CD4-positive, alpha-beta T cell (primary cell): ENCODE results near the gene ANXA4. TPM values are rescaled to one million over a fixed set of nuclear protein-coding genes. Genes with fewer than 3 reads are reported as not detected.

Experiments
- ATAC-seq: fragments of 200-7000 bp; cut with Tn5 transposase; one replicate; pipeline ENCODE4 v1.10.0; 2022; ENCODE audit warnings: mild to moderate bottlenecking; ENCODE audit not compliant: poor library complexity
- CTCF ChIA-PET: fragments of 350-600 bp; sonication (Branson Sonifier 250); formaldehyde crosslinking; loops from one replicate; lab custom pipeline; 2021; ENCODE audit warnings: antibody characterized with exemption, inconsistent platforms; lab: Charles Lee
- POLR2A ChIA-PET: fragments of 350-600 bp; sonication (Branson Sonifier 250); formaldehyde crosslinking; loops from one replicate; lab custom pipeline; 2021; ENCODE audit warnings: antibody characterized with exemption, inconsistent platforms; lab: Charles Lee
- DNase-seq, 14 experiments: peaks; one replicate each; pipeline ENCODE4 v3.0.0-alpha.2; 2013 to 2020; ENCODE audit warnings: mixed read lengths in 2 of 14
- H3K27ac ChIP-seq, 2 donors: one replicate each; pipeline versions ENCODE4 v1.5.1 to v1.7.0; 2013; ENCODE audit warnings: low read length in 2 of 2, low read depth in 1 of 2, mild to moderate bottlenecking in 1 of 2
- H3K27me3 ChIP-seq, 2 experiments: 1 replicate in 1 of 2; 2 replicates in 1 of 2; pipeline versions ENCODE4 v1.6.1 to v1.7.0; 2013; ENCODE audit warnings: low read length in 2 of 2, control low read depth in 1 of 2, mild to moderate bottlenecking in 1 of 2, moderate library complexity in 1 of 2; ENCODE audit not compliant: insufficient read depth in 2 of 2, control insufficient read depth in 1 of 2
- H3K36me3 ChIP-seq: one replicate; pipeline ENCODE4 v1.6.1; 2013; ENCODE audit warnings: low read length, control low read depth; ENCODE audit not compliant: insufficient read depth
- H3K4me1 ChIP-seq: one replicate; pipeline ENCODE4 v1.6.1; 2013; ENCODE audit warnings: low read length, control low read depth; ENCODE audit not compliant: insufficient read depth
- H3K4me3 ChIP-seq: one replicate; pipeline ENCODE4 v1.5.1; 2013; ENCODE audit warnings: mild to moderate bottlenecking, low read length, moderate library complexity
- H3K9me3 ChIP-seq, 2 experiments: 1 replicate in 1 of 2; 2 replicates in 1 of 2; pipeline versions ENCODE4 v1.6.1 to v1.7.0; 2013; ENCODE audit warnings: low read length in 2 of 2, mild to moderate bottlenecking in 2 of 2, control low read depth in 1 of 2, moderate library complexity in 1 of 2; ENCODE audit not compliant: control insufficient read depth in 1 of 2, insufficient read depth in 1 of 2
- H3K27ac Mint-ChIP-seq: one replicate; pipeline ENCODE4 v1.8.0; 2020; ENCODE audit warnings: mixed read lengths
- H3K27me3 Mint-ChIP-seq: one replicate; pipeline ENCODE4 v1.8.0; 2021; ENCODE audit warnings: mixed read lengths
- H3K36me3 Mint-ChIP-seq: one replicate; pipeline ENCODE4 v1.8.0; 2021; ENCODE audit warnings: low read depth, mixed read lengths
- H3K4me1 Mint-ChIP-seq: one replicate; pipeline ENCODE4 v1.8.0; 2021; ENCODE audit warnings: low read depth, mixed read lengths
- H3K4me3 Mint-ChIP-seq: one replicate; pipeline ENCODE4 v1.8.0; 2020; ENCODE audit warnings: mild to moderate bottlenecking, mixed read lengths
- H3K9me3 Mint-ChIP-seq: one replicate; pipeline ENCODE4 v1.8.0; 2020; ENCODE audit warnings: mixed read lengths
- CTCF ChIP-seq: fragments of 200-600 bp; IDR thresholded peaks from one replicate; pipeline ENCODE4 v1.8.0; 2022; ENCODE audit warnings: antibody characterized with exemption, mild to moderate bottlenecking
- intact Hi-C, 2 experiments: fragments of 100-400 bp; cut with DNase I in 1 of 2; cut with micrococcal nuclease in 1 of 2; formaldehyde crosslinking; loops; one replicate each; pipeline versions ENCODE4 v1.15.1 to v1.9.0; 2023 to 2025; cut with DNase I, micrococcal nuclease
- total RNA-seq, 174 experiments: library from RNA in 2 of 174; stranded (reverse) in 2 of 174; gene quantifications; one replicate each; pipeline ENCODE4 v1.2.3 and lab custom pipeline; 2021 to 2026

Gene ANXA4
- total RNA-seq, 2 experiments from 2014 or later, result 4.0 to 5.3 TPM

- H3K4me3 ChIP-seq, result no peak overlapping the region
- Mint-ChIP-seq H3K36me3 (no peaks in the 10 kb centered on the region), H3K27ac (no peak overlapping the region), H3K9me3 (no peaks in the 10 kb centered on the region), H3K4me1 (peaks cover 28% of the 10 kb centered on the region), H3K27me3 (no peaks in the 10 kb centered on the region), H3K4me3 (no peak overlapping the region)
- ATAC-seq (no peak), DNase-seq (no peak)
- no peaks in the 10 kb centered on the region for H3K27me3 ChIP-seq
- no peak overlapping the region for H3K27ac ChIP-seq
- CTCF ChIA-PET, result interaction anchor here (0.6 to 1.6 kb wide), 3 partner anchors 42 to 50 kb away, joined by 3 to 4 read pairs (median 3); no protein-coding TSS in a partner anchor
- H3K9me3 ChIP-seq, result no peaks in the 10 kb centered on the region
- H3K36me3 ChIP-seq, result no peaks in the 10 kb centered on the region
- POLR2A ChIA-PET, result no interaction called here
- intact Hi-C loops, result loop anchor here in 1 of 2 experiments (5.0 kb wide), 1 partner anchor 35 kb away; no protein-coding TSS in a partner anchor
- TF ChIP-seq CTCF, result no peak
- H3K4me1 ChIP-seq, result peaks cover 11% of the 10 kb centered on the region
These were observed 25.1 kb downstream of the ANXA4 start for GRCh38 chr2:69767034-69767433.

- DNase-seq (no peak), ATAC-seq (no peak)
- intact Hi-C loops, result loop anchor here in 1 of 2 experiments (5.0 kb wide), 1 partner anchor 34 kb away; no protein-coding TSS in a partner anchor
- no peak for TF ChIP-seq CTCF
- Mint-ChIP-seq H3K9me3 (no peaks in the 10 kb centered on the region), H3K36me3 (no peaks in the 10 kb centered on the region), H3K27ac (no peak overlapping the region), H3K4me3 (no peak overlapping the region), H3K27me3 (no peaks in the 10 kb centered on the region), H3K4me1 (peaks cover 28% of the 10 kb centered on the region)
- H3K27me3 ChIP-seq, result no peaks in the 10 kb centered on the region
- ChIA-PET POLR2A (no interaction called here), CTCF (interaction anchor here (1.6 kb wide), 1 partner anchor 43 kb away, joined by 4 read pairs; no protein-coding TSS in a partner anchor)
- H3K4me3 ChIP-seq, result no peak overlapping the region
- no peaks in the 10 kb centered on the region for H3K36me3 ChIP-seq
- H3K27ac ChIP-seq, result no peak overlapping the region
- H3K4me1 ChIP-seq, result peaks cover 11% of the 10 kb centered on the region
- no peaks in the 10 kb centered on the region for H3K9me3 ChIP-seq
These were observed 26.3 kb downstream of the ANXA4 start for GRCh38 chr2:69768235-69768634.

GRCh38 chr2:69768789-69769188 is 26.9 kb downstream of the ANXA4 start:
- H3K27ac Mint-ChIP-seq, result no peak overlapping the region
- peaks cover 28% of the 10 kb centered on the region for H3K4me1 Mint-ChIP-seq

More at GRCh38 chr2:69768789-69769188, 26.9 kb downstream of the ANXA4 start:
- H3K9me3 Mint-ChIP-seq, result no peaks in the 10 kb centered on the region
- Histone ChIP-seq H3K27me3 (no peaks in the 10 kb centered on the region), H3K27ac (no peak overlapping the region), H3K4me3 (no peak overlapping the region), H3K9me3 (no peaks in the 10 kb centered on the region), H3K36me3 (no peaks in the 10 kb centered on the region), H3K4me1 (peaks cover 11% of the 10 kb centered on the region)
- ChIA-PET CTCF (no interaction called here), POLR2A (no interaction called here)
- intact Hi-C loops, result loop anchor here in 1 of 2 experiments (5.0 kb wide), 1 partner anchor 34 kb away; no protein-coding TSS in a partner anchor
- no peak for TF ChIP-seq CTCF
- H3K4me3 Mint-ChIP-seq, result no peak overlapping the region
- H3K27me3 Mint-ChIP-seq, result no peaks in the 10 kb centered on the region
- ATAC-seq (no peak), DNase-seq (no peak)
- no peaks in the 10 kb centered on the region for H3K36me3 Mint-ChIP-seq
